Hypothalamus (tissue), 51 donors: ENCODE results near the gene SLC25A10.

Source experiments
- DNase-seq, 51 donors: peaks; one replicate each; lab custom pipeline; 2025; lab: John Stamatoyannopoulos, UW

The SLC25A10 gene

GRCh38 chr17:81685108-81685507, 27.0 kb upstream of the SLC25A10 start:
- peak in 1 of 51 donors; percentile 62 for DNase-seq

GRCh38 chr17:81686614-81687013, 25.5 kb upstream of the SLC25A10 start:
- no peak for DNase-seq

- DNase-seq, result no peak
These were observed 24.1 kb upstream of the SLC25A10 start for GRCh38 chr17:81687770-81688541.

GRCh38 chr17:81688616-81689015, 23.5 kb upstream of the SLC25A10 start:
- DNase-seq, result no peak

- no peak for DNase-seq
These were observed 22.0 kb upstream of the SLC25A10 start for GRCh38 chr17:81690066-81690465.

- DNase-seq, result no peak
These were observed 21.5 kb upstream of the SLC25A10 start for GRCh38 chr17:81690549-81690948.

- no peak for DNase-seq
These were observed 20.9 kb upstream of the SLC25A10 start for GRCh38 chr17:81691196-81691595.

GRCh38 chr17:81691608-81692007, 20.5 kb upstream of the SLC25A10 start:
- DNase-seq, result no peak

- no peak for DNase-seq
These were observed 18.4 kb upstream of the SLC25A10 start for GRCh38 chr17:81693509-81694210.

- DNase-seq, result no peak
These were observed 17.3 kb upstream of the SLC25A10 start for GRCh38 chr17:81694810-81695209.

GRCh38 chr17:81695211-81695610, 16.9 kb upstream of the SLC25A10 start:
- DNase-seq, result no peak

- DNase-seq, result no peak
These were observed 16.3 kb upstream of the SLC25A10 start for GRCh38 chr17:81695801-81696200.

- no peak for DNase-seq
These were observed 15.7 kb upstream of the SLC25A10 start for GRCh38 chr17:81696218-81696941.

- DNase-seq, result no peak
These were observed 14.6 kb upstream of the SLC25A10 start for GRCh38 chr17:81697261-81698044.

- DNase-seq, result no peak
These were observed 11.5 kb upstream of the SLC25A10 start for GRCh38 chr17:81700353-81701287.

- no peak for DNase-seq
These were observed 10.6 kb upstream of the SLC25A10 start for GRCh38 chr17:81701288-81702071.

- peak; percentile 44 to 98 (median 91) for DNase-seq
These were observed 8.9 kb upstream of the SLC25A10 start, which contains the start of gene MRPL12 for GRCh38 chr17:81702934-81703746. Gene MRPL12 (plus strand): TSS chr17:81703367. CDS start chr17:81703502, 135 bp downstream.
